ENCODE measurements around the gene GPR108. TPM values are rescaled to one million over a fixed set of nuclear protein-coding genes. Genes with fewer than 3 reads are reported as not detected.
A peak's percentile ranks its signal among the peaks of the same experiment; 100 is the strongest.

Gene GPR108
- 10 to 100 TPM; 64.1 to 81.7 TPM for total RNA-seq
- 10 to 100 TPM; 51.0 to 77.7 (median 58.0) TPM for polyA plus RNA-seq (ENCODE audit: insufficient read length in 6 of 6)
- long read RNA-seq, donor 1, transcript GPR108-202 (18 exons, 2,009 nt): major isoform, 5 of 12 reads
- long read RNA-seq, donor 1, transcript GPR108-201 (18 exons, 2,057 nt): major isoform, 5 of 12 reads
- long read RNA-seq, donor 1, partial matches to known transcripts: 0 of 12 reads
- long read RNA-seq, donor 1, other reads (novel, unspliced or antisense): 0 of 12 reads
- long read RNA-seq, donor 2, transcript GPR108-201 (18 exons, 2,057 nt): major isoform, 9 of 16 reads
- long read RNA-seq, donor 2, partial matches to known transcripts: 5 of 16 reads
- long read RNA-seq, donor 2, other reads (novel, unspliced or antisense): 0 of 16 reads
- long read RNA-seq, donor 3, transcript GPR108-201 (18 exons, 2,057 nt): major isoform, 8 of 10 reads
- long read RNA-seq, donor 3, partial matches to known transcripts: 0 of 10 reads
- long read RNA-seq, donor 3, other reads (novel, unspliced or antisense): 0 of 10 reads
- long read RNA-seq, donor 4, transcript GPR108-201 (18 exons, 2,057 nt): major isoform, 39 of 60 reads
- long read RNA-seq, donor 4, transcript GPR108-202 (18 exons, 2,009 nt): minor isoform, 6 of 60 reads
- long read RNA-seq, donor 4, partial matches to known transcripts: 4 of 60 reads
- long read RNA-seq, donor 4, other reads (novel, unspliced or antisense): 9 of 60 reads
- long read RNA-seq, donor 5, transcript GPR108-201 (18 exons, 2,057 nt): major isoform, 8 of 11 reads
- long read RNA-seq, donor 5, partial matches to known transcripts: 0 of 11 reads
- long read RNA-seq, donor 5, other reads (novel, unspliced or antisense): 0 of 11 reads
- long read RNA-seq, donor 6, transcript GPR108-201 (18 exons, 2,057 nt): major isoform, 6 of 16 reads
- long read RNA-seq, donor 6, partial matches to known transcripts: 8 of 16 reads
- long read RNA-seq, donor 6, other reads (novel, unspliced or antisense): 0 of 16 reads
- long read RNA-seq, donor 7, transcript GPR108-201 (18 exons, 2,057 nt): minor isoform, 5 of 18 reads
- long read RNA-seq, donor 7, transcript GPR108-202 (18 exons, 2,009 nt): major isoform, 7 of 18 reads
- long read RNA-seq, donor 7, partial matches to known transcripts: 5 of 18 reads
- long read RNA-seq, donor 7, other reads (novel, unspliced or antisense): 0 of 18 reads
- long read RNA-seq, donor 8, transcript GPR108-201 (18 exons, 2,057 nt): minor isoform, 5 of 21 reads
- long read RNA-seq, donor 8, transcript GPR108-202 (18 exons, 2,009 nt): major isoform, 16 of 21 reads
- long read RNA-seq, donor 8, partial matches to known transcripts: 0 of 21 reads
- long read RNA-seq, donor 8, other reads (novel, unspliced or antisense): 0 of 21 reads
- long read RNA-seq, donor 9: 0 reads
- long read RNA-seq, donor 10, transcript GPR108-201 (18 exons, 2,057 nt): major isoform, 46 of 71 reads
- long read RNA-seq, donor 10, partial matches to known transcripts: 5 of 71 reads
- long read RNA-seq, donor 10, other reads (novel, unspliced or antisense): 18 of 71 reads
- long read RNA-seq, donor 11: 0 reads
- long read RNA-seq, donor 12, transcript GPR108-202 (18 exons, 2,009 nt): major isoform, 9 of 114 reads
- long read RNA-seq, donor 12, partial matches to known transcripts: 97 of 114 reads
- long read RNA-seq, donor 12, other reads (novel, unspliced or antisense): 6 of 114 reads

DNA sequence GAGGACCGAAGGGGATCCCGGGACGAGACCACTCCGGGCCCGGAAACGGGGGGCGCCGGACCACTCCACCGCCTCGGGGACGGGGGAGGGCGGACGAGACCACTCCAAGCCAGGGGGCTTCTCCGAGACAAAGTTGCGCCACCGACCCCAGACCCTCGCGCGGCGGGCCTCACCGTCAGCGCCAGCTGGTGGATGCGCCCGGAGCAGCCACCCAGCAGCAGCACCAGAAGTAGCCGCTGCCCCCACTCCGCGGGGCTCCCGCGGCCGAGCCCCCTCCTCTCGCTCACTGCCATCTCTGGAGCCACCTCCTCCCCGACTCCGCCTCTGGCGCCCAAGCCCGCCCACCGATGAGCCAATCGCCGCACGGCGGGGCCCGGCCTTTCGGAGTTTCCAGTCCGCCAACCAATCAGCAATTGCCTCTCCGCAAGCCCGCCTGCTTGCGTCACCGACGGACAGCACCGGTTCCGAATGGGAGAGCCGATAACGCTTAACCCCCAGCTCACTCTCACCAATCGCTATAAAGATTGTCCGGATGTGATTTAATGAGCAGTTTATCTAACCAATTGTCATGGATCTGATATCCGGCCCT is at the start of gene GPR108:
GPR108 (minus strand) TSS at position 297 of the 589 bp plus-strand sequence; CDS start at position 293, 4 bp downstream.
- intact Hi-C loops (cut with DNase I): loop anchor here (10.0 kb wide), 1 partner anchor 127 kb away; no protein-coding TSS in a partner anchor

GRCh38 chr19:6779206-6779605 is 41.8 kb upstream of the GPR108 start:
- ATAC-seq: no peak
- no peak for DNase-seq
- Histone ChIP-seq H3K36me3 (peaks cover 0 to 5% of the 10 kb centered on the region in 2 donors), H3K27me3 (no peaks in the 10 kb centered on the region), H3K4me1 (peaks cover 7 to 60% of the 10 kb centered on the region in 2 donors), H3K4me3 (no peak overlapping the region), H3K9me3 (no peaks in the 10 kb centered on the region), H3K27ac (no peak overlapping the region)
- intact Hi-C loops (cut with DNase I): no loop called here
- TF ChIP-seq, protein P1, sequence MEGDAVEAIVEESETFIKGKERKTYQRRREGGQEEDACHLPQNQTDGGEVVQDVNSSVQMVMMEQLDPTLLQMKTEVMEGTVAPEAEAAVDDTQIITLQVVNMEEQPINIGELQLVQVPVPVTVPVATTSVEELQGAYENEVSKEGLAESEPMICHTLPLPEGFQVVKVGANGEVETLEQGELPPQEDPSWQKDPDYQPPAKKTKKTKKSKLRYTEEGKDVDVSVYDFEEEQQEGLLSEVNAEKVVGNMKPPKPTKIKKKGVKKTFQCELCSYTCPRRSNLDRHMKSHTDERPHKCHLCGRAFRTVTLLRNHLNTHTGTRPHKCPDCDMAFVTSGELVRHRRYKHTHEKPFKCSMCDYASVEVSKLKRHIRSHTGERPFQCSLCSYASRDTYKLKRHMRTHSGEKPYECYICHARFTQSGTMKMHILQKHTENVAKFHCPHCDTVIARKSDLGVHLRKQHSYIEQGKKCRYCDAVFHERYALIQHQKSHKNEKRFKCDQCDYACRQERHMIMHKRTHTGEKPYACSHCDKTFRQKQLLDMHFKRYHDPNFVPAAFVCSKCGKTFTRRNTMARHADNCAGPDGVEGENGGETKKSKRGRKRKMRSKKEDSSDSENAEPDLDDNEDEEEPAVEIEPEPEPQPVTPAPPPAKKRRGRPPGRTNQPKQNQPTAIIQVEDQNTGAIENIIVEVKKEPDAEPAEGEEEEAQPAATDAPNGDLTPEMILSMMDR (IDR thresholded peaks at IDR 0.05): no peak

More for the DNA sequence above, at the start of gene GPR108:
- Histone ChIP-seq H3K27ac (peak within 1 kb of the TSS; percentile 94 to 96), H3K4me1 (peaks cover 21 to 64% of the 10 kb centered on the region in 2 donors), H3K36me3 (peaks cover 0 to 26% of the 10 kb centered on the region in 2 donors), H3K27me3 (peaks cover 0 to 15% of the 10 kb centered on the region in 2 donors), H3K4me3 (peak within 1 kb of the TSS; percentile 81 to 95), H3K9me3 (no peaks in the 10 kb centered on the region)
- ATAC-seq: peak; percentile 77
- TF ChIP-seq, protein P1 (IDR thresholded peaks at IDR 0.05): no peak
- peak; percentile 99 to 100 (median 100) for DNase-seq

- intact Hi-C loops (cut with DNase I): no loop called here
Observed at GRCh38 chr19:6778386-6778785, 41.0 kb upstream of the GPR108 start.

More at GRCh38 chr19:6778386-6778785, 41.0 kb upstream of the GPR108 start:
- TF ChIP-seq, protein P1 (IDR thresholded peaks at IDR 0.05): no peak
- Histone ChIP-seq H3K4me1 (peaks cover 7 to 60% of the 10 kb centered on the region in 2 donors), H3K36me3 (peaks cover 0 to 5% of the 10 kb centered on the region in 2 donors), H3K4me3 (no peak overlapping the region), H3K9me3 (no peaks in the 10 kb centered on the region), H3K27me3 (no peaks in the 10 kb centered on the region), H3K27ac (peak overlapping the region in 1 of 2 donors; percentile 8)
- DNase-seq: no peak
- ATAC-seq: no peak

Data from left lung (tissue), 14 donors.